HG02623 (cell line): ENCODE data around the gene UGT1A6.
"Not testable (repeated sequence)": the region's sequence is repeated elsewhere in the genome, so short reads cannot be mapped to it uniquely, and the experiment has no call there.

Experiments
- ATAC-seq: cut with Tn5 transposase; IDR thresholded peaks from one replicate; pipeline ENCODE4 v1.9.1; 2021; ENCODE audit warnings: moderate library complexity; ENCODE audit not compliant: unreplicated experiment

UGT1A6 gene

DNA sequence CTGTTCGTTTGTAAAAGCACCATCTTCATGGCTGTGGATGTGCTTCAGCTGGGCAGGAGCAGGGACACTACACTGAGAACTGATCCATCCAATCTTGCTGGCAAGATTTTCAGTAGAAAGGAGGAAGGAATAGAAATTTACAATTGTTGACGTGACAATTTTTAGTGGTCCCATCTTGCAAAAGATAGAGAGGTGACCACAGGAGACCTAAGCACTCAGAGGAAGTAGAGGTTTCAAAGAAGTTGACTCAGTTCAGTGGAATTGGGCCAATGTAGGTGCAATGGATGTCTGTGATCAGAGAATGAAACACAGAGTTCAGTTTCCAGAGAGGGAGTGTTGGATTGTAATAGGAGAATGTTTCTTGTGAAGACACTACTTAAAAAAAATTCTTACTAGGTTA is 21.4 kb downstream of the UGT1A6 start:
- no peak for ATAC-seq

DNA sequence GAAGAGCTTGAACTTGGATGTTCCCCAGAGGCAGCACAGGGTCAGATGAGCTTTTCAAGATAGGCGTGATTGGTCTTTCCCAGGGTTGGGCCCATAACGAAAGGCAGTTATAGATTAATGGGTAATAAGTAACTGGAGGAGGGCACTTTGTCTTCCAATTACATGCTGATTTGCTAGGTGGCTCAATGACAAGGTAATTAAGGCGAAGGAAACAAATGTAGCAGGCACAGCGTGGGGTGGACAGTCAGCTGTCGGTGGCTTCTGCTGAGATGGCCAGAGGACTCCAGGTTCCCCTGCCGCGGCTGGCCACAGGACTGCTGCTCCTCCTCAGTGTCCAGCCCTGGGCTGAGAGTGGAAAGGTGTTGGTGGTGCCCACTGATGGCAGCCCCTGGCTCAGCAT is 25.9 kb downstream of the UGT1A6 start, which contains the start of gene UGT1A4:
Gene UGT1A4, plus strand, starts transcription at position 185 of the 400 bp plus-strand sequence. Its CDS starts 85 bp downstream, at position 270.
- ATAC-seq: no peak

DNA sequence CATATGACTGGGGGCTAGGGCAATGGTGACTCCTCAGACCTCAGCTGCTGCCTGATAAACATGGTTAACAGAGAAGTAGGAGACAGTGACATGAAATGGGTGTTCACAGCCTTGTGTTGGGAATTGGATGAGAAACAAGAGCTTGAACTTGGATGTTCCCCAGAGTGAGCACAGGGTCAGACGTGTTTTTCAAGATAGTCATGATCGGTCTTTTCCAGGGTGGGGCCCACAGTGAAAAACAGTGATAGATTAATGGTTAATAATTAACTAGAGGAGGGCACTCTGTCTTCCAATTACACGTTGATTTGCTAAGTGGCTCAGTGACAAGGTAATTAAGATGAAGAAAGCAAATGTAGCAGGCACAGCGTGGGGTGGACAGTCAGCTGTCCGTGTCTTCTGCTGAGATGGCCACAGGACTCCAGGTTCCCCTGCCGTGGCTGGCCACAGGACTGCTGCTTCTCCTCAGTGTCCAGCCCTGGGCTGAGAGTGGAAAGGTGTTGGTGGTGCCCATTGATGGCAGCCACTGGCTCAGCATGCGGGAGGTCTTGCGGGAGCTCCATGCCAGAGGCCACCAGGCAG is 36.1 kb downstream of the UGT1A6 start, which contains the start of gene UGT1A3:
Gene UGT1A3, plus strand, starts transcription at position 320 of the 579 bp plus-strand sequence. Its CDS starts 85 bp downstream, at position 405.
- ATAC-seq: no peak

GRCh38 chr2:233736868-233737653 is 44.4 kb downstream of the UGT1A6 start:
- ATAC-seq: not testable (repeated sequence)

- no peak for ATAC-seq
Measured at GRCh38 chr2:233740870-233741269, 48.2 kb downstream of the UGT1A6 start.

DNA sequence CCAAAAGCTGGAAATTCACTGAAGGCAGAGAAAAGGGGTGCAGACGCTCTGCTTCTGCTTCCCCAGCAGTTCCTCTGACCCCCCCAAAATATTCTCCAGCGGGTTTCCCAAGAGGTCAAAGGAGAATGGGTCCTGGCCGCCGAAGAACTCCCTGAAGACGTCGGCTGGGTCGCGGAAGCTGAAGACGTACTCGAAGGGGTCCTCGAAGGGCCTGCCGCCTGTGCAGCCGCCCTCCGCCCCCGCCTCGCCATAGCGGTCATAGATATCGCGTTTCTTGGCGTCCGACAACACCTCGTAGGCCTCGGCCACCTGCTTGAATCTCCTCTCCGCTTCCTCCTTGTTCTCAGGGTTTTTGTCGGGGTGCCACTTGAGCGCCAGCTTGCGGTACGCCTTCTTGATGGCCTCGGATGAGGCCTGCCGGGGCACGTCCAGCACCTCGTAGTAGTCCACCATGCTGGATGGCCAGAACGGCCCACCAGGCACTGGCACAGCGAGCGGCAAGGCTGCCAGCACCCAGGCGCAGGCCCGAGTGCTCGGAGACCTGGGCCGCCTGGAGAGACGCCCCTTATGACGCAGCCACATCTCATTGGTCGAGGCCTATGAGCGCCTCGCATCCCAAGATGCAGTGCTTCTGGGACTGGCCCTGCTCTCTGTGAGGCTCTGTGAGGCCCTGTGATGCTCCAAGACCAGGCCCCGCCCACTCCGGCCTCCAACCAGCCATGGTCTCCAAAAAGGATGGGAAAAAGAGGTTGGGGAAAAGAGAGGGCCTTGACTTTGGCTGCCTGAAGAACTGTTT is 51.0 kb downstream of the UGT1A6 start:
- ATAC-seq: no peak

GRCh38 chr2:233745073-233745755 is 52.5 kb downstream of the UGT1A6 start:
- no peak for ATAC-seq

GRCh38 chr2:233745838-233746237 is 53.1 kb downstream of the UGT1A6 start:
- not testable (repeated sequence) for ATAC-seq

GRCh38 chr2:233746475-233747282 is 54.0 kb downstream of the UGT1A6 start:
- no peak for ATAC-seq

- no peak for ATAC-seq
Measured at GRCh38 chr2:233747283-233747544, 54.5 kb downstream of the UGT1A6 start.

DNA sequence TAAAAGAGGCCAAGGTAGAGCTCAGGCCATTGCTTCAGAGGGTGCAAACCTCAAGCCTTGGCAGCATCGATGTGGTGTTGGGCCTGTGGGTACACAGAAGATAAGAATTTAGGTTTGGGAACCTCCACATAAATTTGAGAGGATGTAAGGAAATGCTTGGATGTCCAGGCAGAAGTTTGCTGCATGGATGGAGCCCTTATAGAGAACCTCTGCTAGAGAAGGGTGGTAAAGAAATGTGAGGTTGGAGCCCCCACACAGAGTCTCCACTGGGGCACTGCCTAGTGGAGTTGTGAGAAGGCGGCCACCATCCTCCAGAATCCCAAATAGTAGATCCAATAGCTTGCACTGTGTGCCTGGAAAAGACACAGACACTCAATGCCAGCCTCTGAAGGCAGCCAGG is 58.0 kb downstream of the UGT1A6 start:
- not testable (repeated sequence) for ATAC-seq

- not testable (repeated sequence) for ATAC-seq
Measured at GRCh38 chr2:233751212-233752009, 58.7 kb downstream of the UGT1A6 start.

DNA sequence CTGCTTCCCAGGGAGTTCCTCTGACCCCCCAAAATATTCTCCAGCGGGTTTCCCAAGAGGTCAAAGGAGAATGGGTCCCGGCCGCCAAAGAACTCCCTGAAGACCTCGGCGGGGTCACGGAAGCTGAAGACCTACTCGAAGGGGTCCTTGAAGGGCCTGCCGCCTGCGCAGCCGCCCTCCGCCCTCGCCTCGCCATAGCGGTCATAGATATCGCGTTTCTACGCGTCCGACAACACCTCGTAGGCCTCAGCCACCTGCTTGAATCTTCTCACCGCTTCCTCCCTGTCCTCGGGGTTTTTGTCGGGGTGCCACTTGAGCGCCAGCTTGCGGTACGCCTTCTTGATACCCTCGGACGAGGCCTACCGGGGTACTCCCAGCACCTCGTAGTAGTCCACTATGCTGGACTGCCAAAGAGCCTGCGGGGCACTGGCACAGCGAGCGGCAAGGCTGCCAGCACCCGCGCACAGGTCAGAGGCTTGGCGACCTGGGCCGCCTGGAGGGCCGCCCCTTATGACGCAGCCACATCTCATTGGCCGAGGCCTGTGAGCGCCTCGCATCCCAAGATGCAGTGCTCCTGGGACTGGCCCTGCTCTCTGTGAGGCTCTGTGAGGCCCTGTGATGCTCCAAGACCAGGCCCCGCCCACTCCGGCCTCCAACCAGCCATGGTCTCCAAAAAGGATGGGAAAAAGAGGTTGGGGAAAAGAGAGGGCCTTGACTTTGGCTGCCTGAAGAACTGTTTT is 62.4 kb downstream of the UGT1A6 start:
- ATAC-seq: no peak

DNA sequence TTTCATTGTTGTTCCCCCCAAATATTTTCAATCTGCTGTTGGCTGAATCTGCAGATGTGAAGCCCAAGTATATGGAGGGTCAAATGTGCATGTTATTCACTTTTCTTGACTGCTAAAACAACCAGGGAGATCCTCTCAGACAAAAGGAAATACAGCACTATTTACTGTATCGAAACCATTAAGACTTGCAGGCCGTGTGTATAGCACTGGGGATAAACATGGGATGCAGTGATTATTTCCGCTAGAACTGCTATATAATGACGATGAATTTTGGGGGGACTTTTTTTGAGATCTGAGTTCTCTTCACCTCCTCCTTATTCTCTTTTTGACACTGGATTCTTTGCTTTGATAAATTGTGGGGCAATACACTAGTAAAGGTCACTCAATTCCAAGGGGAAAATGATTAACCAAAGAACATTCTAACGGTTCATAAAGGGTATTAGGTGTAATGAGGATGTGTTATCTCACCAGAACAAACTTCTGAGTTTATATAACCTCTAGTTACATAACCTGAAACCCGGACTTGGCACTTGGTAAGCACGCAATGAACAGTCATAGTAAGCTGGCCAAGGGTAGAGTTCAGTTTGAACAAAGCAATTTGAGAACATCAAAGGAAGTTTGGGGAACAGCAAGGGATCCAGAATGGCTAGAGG is 63.9 kb downstream of the UGT1A6 start:
- ATAC-seq: no peak

DNA sequence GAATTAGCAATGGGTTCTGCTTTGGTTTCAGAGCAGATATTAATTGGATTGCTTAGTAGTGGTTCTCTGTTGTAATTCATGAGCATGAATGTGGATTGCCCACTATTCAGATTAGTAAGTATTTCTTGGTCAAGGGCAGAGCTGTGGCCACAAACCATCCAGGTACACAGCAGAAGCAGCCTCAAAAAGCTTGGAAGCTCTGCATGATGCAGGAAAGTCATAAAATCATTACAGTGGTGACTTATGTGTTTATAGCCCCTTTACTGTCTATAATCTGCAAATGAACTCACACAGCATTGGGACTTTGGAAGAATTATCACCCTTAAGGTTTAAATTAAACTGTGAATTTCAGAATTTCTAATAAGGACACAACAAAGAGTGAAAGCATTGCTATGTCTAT is 65.5 kb downstream of the UGT1A6 start:
- no peak for ATAC-seq

DNA sequence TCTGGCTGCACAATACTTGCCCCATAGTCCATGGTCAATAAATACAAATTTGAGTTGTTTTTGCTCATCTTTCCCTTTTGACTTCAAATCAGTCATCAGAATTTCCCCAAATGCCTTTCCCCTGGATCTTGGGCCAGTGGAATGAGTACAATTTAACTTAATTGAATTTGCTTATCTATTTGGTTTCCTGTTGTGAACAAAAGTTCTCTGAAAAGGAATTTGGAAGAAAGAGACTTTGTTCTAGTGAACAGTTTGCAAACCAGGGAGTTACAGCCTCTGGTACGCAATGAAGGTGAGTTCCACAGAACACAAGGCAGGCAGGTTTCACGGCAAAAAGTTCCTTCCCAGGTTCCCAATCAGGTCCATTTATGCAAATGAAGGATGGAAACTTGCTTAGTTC is 66.2 kb downstream of the UGT1A6 start:
- ATAC-seq: no peak

GRCh38 chr2:233760043-233760442 is 67.4 kb downstream of the UGT1A6 start, which contains the start of gene UGT1A1:
TSS of gene UGT1A1 (plus strand) at chr2:233760270. CDS start at chr2:233760288, 18 bp downstream.
- ATAC-seq: no peak

DNA sequence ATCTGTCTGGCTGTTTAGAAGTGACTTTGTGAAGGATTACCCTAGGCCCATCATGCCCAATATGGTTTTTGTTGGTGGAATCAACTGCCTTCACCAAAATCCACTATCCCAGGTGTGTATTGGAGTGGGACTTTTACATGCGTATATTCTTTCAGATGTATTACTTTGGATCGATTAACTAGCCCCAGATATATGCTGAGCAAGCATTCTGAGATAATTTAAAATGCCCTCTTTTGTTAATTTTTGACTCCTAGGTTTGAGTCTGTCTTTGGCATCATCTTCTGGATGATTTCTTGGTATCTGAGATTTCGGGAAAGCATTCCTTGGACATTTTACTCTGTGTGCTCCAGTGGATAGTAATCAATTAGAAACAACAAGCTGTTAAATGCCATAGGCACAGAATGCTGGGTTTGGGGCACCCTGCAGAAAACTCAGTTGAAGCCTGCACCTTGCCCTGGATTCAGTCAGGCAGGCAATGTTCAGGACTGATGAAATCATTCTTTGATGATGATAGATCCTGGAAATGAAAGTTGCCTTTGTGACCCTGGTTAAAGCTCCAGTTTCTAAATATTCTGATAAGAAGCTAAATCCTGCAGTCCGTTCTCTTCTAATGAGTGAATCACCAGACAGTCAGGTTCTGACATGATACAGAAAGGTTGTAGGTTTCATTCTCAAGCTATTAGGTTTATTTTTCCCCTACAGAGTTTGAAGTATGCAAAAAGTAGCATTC is 68.5 kb downstream of the UGT1A6 start:
- no peak for ATAC-seq
